ENCODE measurements around the gene NRXN3.

Gene NRXN3

GRCh38 chr14:78848234-78848820 lies 678.2 kb downstream of the NRXN3 start:
- DNase-seq: peak; percentile 52

GRCh38 chr14:78849952-78850351 lies 679.8 kb downstream of the NRXN3 start:
- DNase-seq: no peak

- DNase-seq: no peak
Observed at GRCh38 chr14:78851189-78851588, 681.0 kb downstream of the NRXN3 start.

- no peak for DNase-seq
Observed at GRCh38 chr14:78852040-78852439, 681.9 kb downstream of the NRXN3 start.

- DNase-seq: no peak
Observed at GRCh38 chr14:78857974-78858373, 687.8 kb downstream of the NRXN3 start.

- peak; percentile 16 for DNase-seq
Observed at GRCh38 chr14:78863143-78863542, 693.0 kb downstream of the NRXN3 start.

GRCh38 chr14:78872837-78873236 lies 702.7 kb downstream of the NRXN3 start:
- no peak for DNase-seq

GRCh38 chr14:78873581-78873980 lies 703.4 kb downstream of the NRXN3 start:
- no peak for DNase-seq

- DNase-seq: no peak
Observed at GRCh38 chr14:78875049-78875448, 704.9 kb downstream of the NRXN3 start.

- no peak for DNase-seq
Observed at GRCh38 chr14:78885884-78886283, 715.7 kb downstream of the NRXN3 start.

GRCh38 chr14:78897443-78897842 lies 727.3 kb downstream of the NRXN3 start:
- DNase-seq: no peak

- DNase-seq: no peak
Observed at GRCh38 chr14:78902010-78902623, 731.9 kb downstream of the NRXN3 start.

- DNase-seq: no peak
Observed at GRCh38 chr14:78904094-78904493, 733.9 kb downstream of the NRXN3 start.

GRCh38 chr14:78917462-78917861 lies 747.3 kb downstream of the NRXN3 start:
- no peak for DNase-seq

GRCh38 chr14:78921856-78922255 lies 751.7 kb downstream of the NRXN3 start:
- DNase-seq: no peak

GRCh38 chr14:78927261-78927660 lies 757.1 kb downstream of the NRXN3 start:
- DNase-seq: no peak

GRCh38 chr14:78933166-78933565 lies 763.0 kb downstream of the NRXN3 start:
- no peak for DNase-seq

- peak; percentile 14 for DNase-seq
Observed at GRCh38 chr14:78933948-78934524, 763.9 kb downstream of the NRXN3 start.

GRCh38 chr14:78946949-78947348 lies 776.8 kb downstream of the NRXN3 start:
- DNase-seq: no peak

GRCh38 chr14:78947681-78948080 lies 777.5 kb downstream of the NRXN3 start:
- DNase-seq: no peak

GRCh38 chr14:78950649-78951048 lies 780.5 kb downstream of the NRXN3 start:
- no peak for DNase-seq

GRCh38 chr14:78951602-78952001 lies 781.4 kb downstream of the NRXN3 start:
- DNase-seq: no peak

- peak; percentile 58 for DNase-seq
Observed at GRCh38 chr14:78959674-78960264, 789.6 kb downstream of the NRXN3 start.

- no peak for DNase-seq
Observed at GRCh38 chr14:78967111-78967809, 797.1 kb downstream of the NRXN3 start.
